Large intestine (tissue), 12 donors: ENCODE results near the gene ACBD3. TPM values are rescaled to one million over a fixed set of nuclear protein-coding genes. Genes with fewer than 3 reads are reported as not detected.

Source experiments
- DNase-seq, 2 donors: peaks; one replicate each; pipeline versions ENCODE4 v3.0.0 to v3.0.0-alpha.2; 2013
- H3K27ac ChIP-seq: one replicate; pipeline ENCODE4 v1.5.1; 2013; ENCODE audit warnings: low read length
- H3K27me3 ChIP-seq: 2 replicates; pipeline ENCODE4 v1.6.1; 2013; ENCODE audit warnings: low read length; ENCODE audit not compliant: control insufficient read depth, insufficient read depth
- H3K36me3 ChIP-seq: 2 replicates; pipeline ENCODE4 v1.6.1; 2013; ENCODE audit warnings: low read length; ENCODE audit not compliant: control insufficient read depth, insufficient read depth
- H3K4me1 ChIP-seq: one replicate; pipeline ENCODE4 v1.6.1; 2013; ENCODE audit warnings: low read length; ENCODE audit not compliant: control insufficient read depth, insufficient read depth
- H3K4me3 ChIP-seq: one replicate; pipeline ENCODE4 v1.5.1; 2013; ENCODE audit warnings: low read length
- H3K9me3 ChIP-seq: one replicate; pipeline ENCODE4 v1.6.1; 2013; ENCODE audit warnings: mild to moderate bottlenecking, low read depth, low read length, moderate library complexity; ENCODE audit not compliant: control insufficient read depth
- WGBS: methylation state at CpG from one replicate; pipeline ENCODE4 v1.1.5; 2013; ENCODE audit warnings: low lambda C conversion rate; ENCODE audit not compliant: insufficient coverage; 5-methylcytosine and 5-hydroxymethylcytosine counted together
- long read RNA-seq, 11 donors: transcript quantifications; one replicate each; lab custom pipeline, GENCODE V29; 2026
- polyA plus RNA-seq: library from polyadenylated mRNA; unstranded; fragments of 120-200 nt; gene quantifications from one replicate; pipeline ENCODE4 v1.2.1, GENCODE V29; 2013

The ACBD3 gene
- 41.5 TPM for polyA plus RNA-seq
- long read RNA-seq, donor 1, partial matches to known transcripts = 21 of 24 reads
- long read RNA-seq, donor 1, other reads (novel, unspliced or antisense) = 0 of 24 reads
- long read RNA-seq, donor 2, transcript ACBD3-201 (8 exons, 3,573 nt) = major isoform, 10 of 24 reads
- long read RNA-seq, donor 2, partial matches to known transcripts = 14 of 24 reads
- long read RNA-seq, donor 2, other reads (novel, unspliced or antisense) = 0 of 24 reads
- long read RNA-seq, donor 3 = 0 reads
- long read RNA-seq, donor 4, partial matches to known transcripts = 0 of 1 reads
- long read RNA-seq, donor 4, other reads (novel, unspliced or antisense) = 0 of 1 reads
- long read RNA-seq, donor 5, partial matches to known transcripts = 5 of 8 reads
- long read RNA-seq, donor 5, other reads (novel, unspliced or antisense) = 0 of 8 reads
- long read RNA-seq, donor 6, partial matches to known transcripts = 22 of 25 reads
- long read RNA-seq, donor 6, other reads (novel, unspliced or antisense) = 0 of 25 reads
- long read RNA-seq, donor 7, partial matches to known transcripts = 15 of 16 reads
- long read RNA-seq, donor 7, other reads (novel, unspliced or antisense) = 0 of 16 reads
- long read RNA-seq, donor 8, transcript ACBD3-201 (8 exons, 3,573 nt) = major isoform, 5 of 42 reads
- long read RNA-seq, donor 8, partial matches to known transcripts = 37 of 42 reads
- long read RNA-seq, donor 8, other reads (novel, unspliced or antisense) = 0 of 42 reads
- long read RNA-seq, donor 9, partial matches to known transcripts = 36 of 39 reads
- long read RNA-seq, donor 9, other reads (novel, unspliced or antisense) = 0 of 39 reads
- long read RNA-seq, donor 10, transcript ACBD3-201 (8 exons, 3,573 nt) = major isoform, 5 of 18 reads
- long read RNA-seq, donor 10, partial matches to known transcripts = 13 of 18 reads
- long read RNA-seq, donor 10, other reads (novel, unspliced or antisense) = 0 of 18 reads
- long read RNA-seq, donor 11, partial matches to known transcripts = 18 of 19 reads
- long read RNA-seq, donor 11, other reads (novel, unspliced or antisense) = 0 of 19 reads

GRCh38 chr1:226186124-226187018 lies at the start of gene ACBD3:
ACBD3 (minus strand) TSS chr1:226186741; CDS start chr1:226186675, 66 bp downstream.
- Histone ChIP-seq H3K27me3 (no peaks in the 10 kb centered on the region), H3K36me3 (peaks cover 4% of the 10 kb centered on the region)
- WGBS = no CpG with 5 or more reads among the region's 75 CpGs

GRCh38 chr1:226233806-226234205 lies 47.3 kb upstream of the ACBD3 start:
- DNase-seq = no peak
- H3K4me1 ChIP-seq = no peaks in the 10 kb centered on the region
- no peak overlapping the region for H3K4me3 ChIP-seq
- H3K36me3 ChIP-seq = peaks cover 8% of the 10 kb centered on the region
- no peaks in the 10 kb centered on the region for H3K27me3 ChIP-seq
- no peaks in the 10 kb centered on the region for H3K9me3 ChIP-seq
- 93% methylated on average over 3 of the region's 3 CpGs for WGBS
- no peak overlapping the region for H3K27ac ChIP-seq

More at GRCh38 chr1:226186124-226187018, at the start of gene ACBD3:
- Histone ChIP-seq H3K4me1 (peaks cover 15% of the 10 kb centered on the region), H3K4me3 (peak within 1 kb of the TSS; percentile 74), H3K27ac (peak within 1 kb of the TSS; percentile 89), H3K9me3 (no peaks in the 10 kb centered on the region)
- peak; percentile 89 to 95 for DNase-seq

- H3K4me1 ChIP-seq = no peaks in the 10 kb centered on the region
- no peaks in the 10 kb centered on the region for H3K9me3 ChIP-seq
- WGBS = 100% methylated on average over 1 of the region's 6 CpGs
- H3K27me3 ChIP-seq = no peaks in the 10 kb centered on the region
- DNase-seq = no peak
- H3K27ac ChIP-seq = no peak overlapping the region
- no peak overlapping the region for H3K4me3 ChIP-seq
- peaks cover 7% of the 10 kb centered on the region for H3K36me3 ChIP-seq
These were observed 46.8 kb upstream of the ACBD3 start for GRCh38 chr1:226233293-226233692.

DNA sequence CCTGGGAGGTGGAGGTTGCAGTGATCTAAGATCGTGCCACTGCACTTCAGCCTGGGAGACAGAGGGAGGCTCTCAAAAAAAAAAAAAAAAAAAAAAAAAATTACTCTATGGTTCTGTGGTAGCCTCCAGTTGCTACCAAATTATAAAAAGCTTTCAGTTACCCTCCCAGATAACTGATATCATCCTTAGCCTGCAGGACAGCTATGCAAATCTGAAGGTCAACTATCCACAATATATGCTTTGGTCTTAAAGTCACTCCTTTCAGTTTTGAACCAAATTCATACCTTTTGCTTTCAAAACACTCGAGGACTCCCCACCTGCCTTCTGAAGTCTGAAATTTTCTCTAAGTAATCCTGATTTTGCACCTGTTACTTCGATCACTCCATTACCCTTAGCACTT lies 40.1 kb upstream of the ACBD3 start:
- Histone ChIP-seq H3K4me1 (no peaks in the 10 kb centered on the region), H3K27me3 (peaks cover 22% of the 10 kb centered on the region), H3K27ac (no peak overlapping the region), H3K9me3 (peaks cover 5% of the 10 kb centered on the region), H3K36me3 (peaks cover 4% of the 10 kb centered on the region), H3K4me3 (no peak overlapping the region)
- DNase-seq = no peak
- WGBS = 90% methylated on average over 2 of the region's 3 CpGs

- H3K27me3 ChIP-seq = peaks cover 22% of the 10 kb centered on the region
- no CpG with 5 or more reads among the region's 55 CpGs for WGBS
- H3K4me3 ChIP-seq = peak overlapping the region; percentile 35
- peaks cover 5% of the 10 kb centered on the region for H3K9me3 ChIP-seq
- peak; percentile 23 to 57 for DNase-seq
- no peak overlapping the region for H3K27ac ChIP-seq
- no peaks in the 10 kb centered on the region for H3K4me1 ChIP-seq
- H3K36me3 ChIP-seq = no peaks in the 10 kb centered on the region
These were observed 37.3 kb upstream of the ACBD3 start for GRCh38 chr1:226223786-226224244.

DNA sequence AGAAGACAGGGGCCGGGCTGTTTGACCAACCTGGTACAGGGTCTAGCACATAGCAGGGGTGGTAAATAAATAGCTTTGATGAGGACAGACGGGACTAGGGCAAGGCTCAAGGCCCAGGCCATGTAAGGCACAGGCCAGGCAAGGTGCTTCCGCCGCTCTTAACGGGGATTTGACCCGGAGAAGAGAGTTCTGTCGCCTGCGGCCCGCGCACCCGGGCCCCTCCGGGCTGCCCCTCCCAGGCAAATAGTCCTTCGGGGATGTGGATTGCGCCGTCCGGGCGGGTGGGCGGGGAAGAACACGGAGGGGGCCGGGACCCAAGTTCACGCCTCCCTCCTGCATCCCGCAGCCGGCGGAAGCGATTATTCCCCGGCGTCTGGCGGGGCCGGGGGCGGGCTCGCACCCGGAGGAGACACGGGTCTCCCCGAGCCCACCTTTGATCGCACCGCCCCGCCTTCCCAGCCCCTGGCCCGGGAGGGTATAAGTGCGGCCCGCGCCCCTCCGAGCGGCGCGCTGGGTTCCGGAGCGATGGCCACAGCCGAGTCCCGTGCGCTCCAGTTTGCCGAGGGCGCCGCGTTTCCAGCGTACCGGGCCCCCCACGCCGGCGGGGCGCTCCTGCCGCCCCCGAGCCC lies 36.7 kb upstream of the ACBD3 start, which contains the start of gene MIXL1:
Gene MIXL1, plus strand, starts transcription at position 508 of the 629 bp plus-strand sequence. Its CDS starts 18 bp downstream, at position 526.
- WGBS = no CpG with 5 or more reads among the region's 62 CpGs

GRCh38 chr1:226222686-226223085 lies 36.1 kb upstream of the ACBD3 start:
- Histone ChIP-seq H3K27ac (no peak overlapping the region), H3K36me3 (no peaks in the 10 kb centered on the region), H3K9me3 (peaks cover 5% of the 10 kb centered on the region), H3K4me1 (no peaks in the 10 kb centered on the region), H3K27me3 (peaks cover 22% of the 10 kb centered on the region), H3K4me3 (no peak overlapping the region)
- no CpG with 5 or more reads among the region's 10 CpGs for WGBS
- DNase-seq = no peak

More for the DNA sequence above, 36.7 kb upstream of the ACBD3 start, which contains the start of gene MIXL1:
- peaks cover 22% of the 10 kb centered on the region for H3K27me3 ChIP-seq
- H3K27ac ChIP-seq = no peak within 1 kb of the TSS
- H3K36me3 ChIP-seq = no peaks in the 10 kb centered on the region
- peaks cover 5% of the 10 kb centered on the region for H3K9me3 ChIP-seq
- no peak for DNase-seq
- no peaks in the 10 kb centered on the region for H3K4me1 ChIP-seq
- H3K4me3 ChIP-seq = peak within 1 kb of the TSS; percentile 35

GRCh38 chr1:226220473-226221189 lies 34.1 kb upstream of the ACBD3 start:
- Histone ChIP-seq H3K27me3 (peaks cover 22% of the 10 kb centered on the region), H3K9me3 (peaks cover 5% of the 10 kb centered on the region), H3K36me3 (no peaks in the 10 kb centered on the region), H3K4me1 (no peaks in the 10 kb centered on the region), H3K4me3 (no peak overlapping the region), H3K27ac (no peak overlapping the region)
- DNase-seq = no peak
- no CpG with 5 or more reads among the region's 11 CpGs for WGBS

GRCh38 chr1:226217273-226217672 lies 30.7 kb upstream of the ACBD3 start:
- Histone ChIP-seq H3K27ac (no peak overlapping the region), H3K36me3 (no peaks in the 10 kb centered on the region), H3K9me3 (no peaks in the 10 kb centered on the region), H3K4me1 (no peaks in the 10 kb centered on the region), H3K27me3 (no peaks in the 10 kb centered on the region), H3K4me3 (no peak overlapping the region)
- WGBS = no CpG with 5 or more reads among the region's 10 CpGs
- DNase-seq = peak; percentile 17 to 36
